Suprapubic skin (tissue), 4 donors: ENCODE data around the gene CES2. TPM values are rescaled to one million over a fixed set of nuclear protein-coding genes. Genes with fewer than 3 reads are reported as not detected.
"Not testable (repeated sequence)": the region's sequence is repeated elsewhere in the genome, so short reads cannot be mapped to it uniquely, and the experiment has no call there.

Experiments used
- DNase-seq, 2 donors: peaks; one replicate each; pipeline ENCODE4 v3.0.0-alpha.2; 2019; ENCODE audit warnings: low spot score in 2 of 2
- H3K27ac ChIP-seq: fragments of 200-600 bp; sonication (generic); one replicate; pipeline ENCODE4 v1.5.1; 2019
- H3K27me3 ChIP-seq: fragments of 200-600 bp; sonication (generic); one replicate; pipeline ENCODE4 v1.5.1; 2019
- H3K36me3 ChIP-seq: fragments of 200-600 bp; sonication (generic); one replicate; pipeline ENCODE4 v1.5.1; 2019
- H3K4me1 ChIP-seq: fragments of 200-600 bp; sonication (generic); one replicate; pipeline ENCODE4 v1.5.1; 2019
- H3K4me3 ChIP-seq: fragments of 200-600 bp; sonication (generic); one replicate; pipeline ENCODE4 v1.5.1; 2019; ENCODE audit warnings: mild to moderate bottlenecking
- H3K9me3 ChIP-seq: fragments of 200-600 bp; sonication (generic); one replicate; pipeline ENCODE4 v1.5.1; 2019
- CTCF ChIP-seq, 2 donors: fragments of 200-600 bp in 1 of 2; fragments of 450-650 bp in 1 of 2; sonication (generic) in 1 of 2; IDR thresholded peaks; one replicate each; pipeline ENCODE4 v1.5.1; 2016 to 2019; ENCODE audit warnings: antibody characterized with exemption in 2 of 2, mild to moderate bottlenecking in 1 of 2, moderate library complexity in 1 of 2
- EP300 ChIP-seq: sonication (generic); formaldehyde crosslinking; IDR thresholded peaks from one replicate; pipeline ENCODE4 v1.6.1; 2017; ENCODE audit warnings: antibody characterized with exemption
- POLR2A ChIP-seq, 2 donors: fragments of 450-650 bp; IDR thresholded peaks; one replicate each; pipeline ENCODE4 v1.6.1; 2017; ENCODE audit warnings: antibody characterized with exemption in 2 of 2, mild to moderate bottlenecking in 2 of 2, moderate library complexity in 2 of 2
- POLR2AphosphoS5 ChIP-seq, 3 donors: sonication (generic); formaldehyde crosslinking; IDR thresholded peaks; one replicate each; pipeline ENCODE4 v1.6.1; 2017; ENCODE audit warnings: antibody characterized with exemption in 3 of 3
- WGBS: methylation state at CpG from one replicate; pipeline ENCODE4 v1.1.5; 2018; 5-methylcytosine and 5-hydroxymethylcytosine counted together
- total RNA-seq, 4 donors: library from RNA; depleted of rRNA; stranded (reverse); fragments of >200 nt; gene quantifications; one replicate each; pipeline ENCODE4 v1.1.0, GENCODE V29; 2016

CES2 gene
- total RNA-seq, 4 donors from 2014 or later: 33.6 to 56.0 (median 42.3) TPM

DNA sequence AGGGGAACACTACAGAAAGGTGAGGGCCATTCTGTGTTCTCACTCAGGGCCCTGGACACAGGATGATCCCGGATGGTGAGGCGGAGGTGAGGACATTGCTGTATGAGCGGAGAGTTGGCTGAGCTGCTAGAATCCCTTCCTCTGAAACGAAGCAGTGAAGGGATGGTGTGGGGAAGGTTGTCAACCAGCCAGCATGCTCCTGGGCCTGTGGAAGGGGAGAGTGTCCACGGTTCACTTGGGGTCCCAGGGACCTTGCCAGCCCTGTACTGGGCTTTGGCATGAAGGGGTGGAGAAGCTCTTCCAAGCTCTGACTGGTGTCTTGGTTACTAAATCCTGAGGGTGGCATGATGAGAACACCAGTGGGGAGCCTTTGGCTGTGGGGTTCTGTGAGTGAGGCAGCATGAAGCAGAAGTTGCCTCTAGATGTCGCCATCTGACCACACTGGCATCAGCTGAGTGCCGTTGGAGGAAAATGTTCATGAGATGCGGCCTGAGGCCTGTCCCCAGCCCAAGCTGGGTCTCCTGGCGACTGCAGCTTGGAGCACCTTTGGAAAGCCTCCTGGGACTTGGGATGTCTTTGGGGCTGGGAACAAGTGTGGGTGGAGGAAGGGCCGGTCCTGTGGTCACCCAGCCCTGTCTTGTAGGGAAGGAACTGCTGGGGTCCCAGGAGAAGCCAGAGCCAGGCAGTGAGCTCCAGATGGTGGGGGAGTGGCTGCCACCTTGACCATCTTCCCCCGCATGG is 40.2 kb upstream of the CES2 start:
- H3K9me3 ChIP-seq: no peaks in the 10 kb centered on the region
- TF ChIP-seq POLR2A (IDR thresholded peaks at IDR 0.05) (no peak), CTCF (IDR thresholded peaks at IDR 0.05) (peak; percentile 27 to 67), POLR2AphosphoS5 (IDR thresholded peaks at IDR 0.05) (no peak), EP300 (no peak)
- no peaks in the 10 kb centered on the region for H3K36me3 ChIP-seq
- H3K4me1 ChIP-seq: peaks cover 10% of the 10 kb centered on the region
- no peak overlapping the region for H3K4me3 ChIP-seq
- H3K27ac ChIP-seq: no peak overlapping the region
- DNase-seq: no peak
- no peaks in the 10 kb centered on the region for H3K27me3 ChIP-seq
- 63% methylated on average over 7 of the region's 11 CpGs for WGBS

DNA sequence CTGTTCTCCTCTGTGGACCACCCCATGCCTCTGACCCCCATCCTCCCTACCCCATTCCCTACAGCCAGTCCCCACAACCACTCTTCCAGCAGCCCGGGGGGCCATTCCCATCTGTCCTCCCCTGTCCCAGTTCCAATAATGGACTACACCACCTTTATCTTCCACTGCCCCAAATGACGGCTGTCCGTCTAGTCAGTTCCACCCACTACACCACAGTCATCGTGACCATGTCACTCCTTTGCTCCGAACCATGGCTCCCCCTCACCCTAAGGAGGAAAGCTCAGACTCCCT is 39.7 kb upstream of the CES2 start:
- WGBS: 89% methylated on average over 5 of the region's 5 CpGs
- no peak for DNase-seq
- Histone ChIP-seq H3K9me3 (no peaks in the 10 kb centered on the region), H3K4me1 (peaks cover 14% of the 10 kb centered on the region), H3K4me3 (no peak overlapping the region), H3K27me3 (no peaks in the 10 kb centered on the region), H3K36me3 (no peaks in the 10 kb centered on the region), H3K27ac (no peak overlapping the region)
- TF ChIP-seq EP300 (no peak), POLR2A (IDR thresholded peaks at IDR 0.05) (no peak), POLR2AphosphoS5 (IDR thresholded peaks at IDR 0.05) (no peak), CTCF (IDR thresholded peaks at IDR 0.05) (no peak)

GRCh38 chr16:66895999-66896398 is 39.3 kb upstream of the CES2 start:
- no peak overlapping the region for H3K27ac ChIP-seq
- no peaks in the 10 kb centered on the region for H3K27me3 ChIP-seq
- TF ChIP-seq CTCF (IDR thresholded peaks at IDR 0.05): no peak
- no peak for TF ChIP-seq POLR2A (IDR thresholded peaks at IDR 0.05)
- no peak for TF ChIP-seq EP300
- no peak for TF ChIP-seq POLR2AphosphoS5 (IDR thresholded peaks at IDR 0.05)
- peaks cover 17% of the 10 kb centered on the region for H3K4me1 ChIP-seq
- no peaks in the 10 kb centered on the region for H3K36me3 ChIP-seq
- no peaks in the 10 kb centered on the region for H3K9me3 ChIP-seq
- no peak overlapping the region for H3K4me3 ChIP-seq
- DNase-seq: no peak
- WGBS: 93% methylated on average over 3 of the region's 3 CpGs

DNA sequence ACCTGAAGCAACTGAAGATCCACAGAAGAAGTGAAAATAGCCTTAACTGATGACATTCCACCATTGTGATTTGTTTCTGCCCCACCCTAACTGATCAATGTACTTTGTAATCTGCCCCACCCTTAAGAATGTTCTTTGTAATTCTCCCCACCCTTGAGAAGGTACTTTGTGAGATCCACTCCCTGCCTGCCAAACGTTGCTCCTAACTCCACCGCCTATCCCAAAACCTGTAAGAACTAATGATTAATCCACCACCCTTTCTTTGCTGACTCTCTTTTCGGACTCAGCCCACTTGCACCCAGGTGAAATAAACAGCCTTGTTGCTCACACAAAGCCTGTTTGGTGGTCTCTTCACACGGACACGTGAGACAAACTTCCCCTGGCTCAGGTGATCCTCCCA is 38.6 kb upstream of the CES2 start:
- WGBS: 70% methylated on average over 5 of the region's 5 CpGs
- H3K27me3 ChIP-seq, H3K9me3 ChIP-seq, H3K4me3 ChIP-seq, H3K36me3 ChIP-seq, DNase-seq, H3K27ac ChIP-seq: not testable (repeated sequence)
- H3K4me1 ChIP-seq: peaks cover 20% of the 10 kb centered on the region

DNA sequence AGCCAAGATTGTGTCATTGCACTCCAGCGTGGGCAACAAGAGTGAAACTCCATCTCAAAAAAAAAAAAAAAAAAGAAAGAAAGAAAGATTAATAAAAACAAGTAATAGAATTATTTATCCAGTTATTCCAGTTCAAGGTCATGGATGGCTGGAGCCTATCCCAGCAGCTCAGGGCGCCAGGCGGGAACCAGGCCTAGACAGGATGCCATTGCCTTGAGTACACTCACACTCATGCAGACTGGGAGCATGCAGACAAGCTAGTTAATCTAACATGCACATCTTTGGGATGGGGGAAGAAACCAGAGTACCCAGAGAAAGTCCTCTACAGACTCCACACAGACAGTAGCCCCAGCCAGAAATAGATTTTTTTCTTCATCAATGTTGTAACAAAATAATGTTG is 37.1 kb upstream of the CES2 start:
- no peaks in the 10 kb centered on the region for H3K9me3 ChIP-seq
- no peak for DNase-seq
- no peak overlapping the region for H3K27ac ChIP-seq
- H3K36me3 ChIP-seq: no peaks in the 10 kb centered on the region
- TF ChIP-seq EP300 (no peak), POLR2A (IDR thresholded peaks at IDR 0.05) (no peak), CTCF (IDR thresholded peaks at IDR 0.05) (no peak)
- 69% methylated on average over 3 of the region's 3 CpGs for WGBS
- H3K4me3 ChIP-seq: no peak overlapping the region
- no peaks in the 10 kb centered on the region for H3K27me3 ChIP-seq
- H3K4me1 ChIP-seq: peaks cover 23% of the 10 kb centered on the region

DNA sequence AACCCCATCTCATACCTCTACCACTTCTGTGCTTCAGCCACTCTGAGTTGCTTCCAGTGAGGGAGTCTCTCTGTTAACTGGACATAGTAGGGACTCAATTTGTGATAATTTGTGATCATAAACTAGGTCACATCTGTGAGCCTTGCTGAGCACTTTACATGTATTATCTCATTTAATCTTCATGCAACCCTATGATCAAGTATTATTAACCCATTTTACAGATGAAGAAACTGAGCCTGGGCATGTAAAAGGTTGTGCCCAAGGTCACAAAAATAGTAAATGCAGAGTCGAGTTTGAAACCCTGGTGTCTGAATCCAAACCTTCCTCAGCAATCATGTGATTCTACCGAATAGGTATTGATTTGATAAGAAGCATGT is 36.4 kb upstream of the CES2 start:
- H3K27me3 ChIP-seq: no peaks in the 10 kb centered on the region
- no peak for DNase-seq
- WGBS: 91% methylated on average over 2 of the region's 2 CpGs
- no peak overlapping the region for H3K27ac ChIP-seq
- TF ChIP-seq CTCF (IDR thresholded peaks at IDR 0.05): no peak
- no peak for TF ChIP-seq POLR2A (IDR thresholded peaks at IDR 0.05)
- TF ChIP-seq EP300: no peak
- no peak for TF ChIP-seq POLR2AphosphoS5 (IDR thresholded peaks at IDR 0.05)
- no peaks in the 10 kb centered on the region for H3K36me3 ChIP-seq
- H3K4me1 ChIP-seq: peaks cover 23% of the 10 kb centered on the region
- no peak overlapping the region for H3K4me3 ChIP-seq
- no peaks in the 10 kb centered on the region for H3K9me3 ChIP-seq
